ENCODE measurements around the gene BEAN1.
"Not testable (repeated sequence)": the region's sequence is repeated elsewhere in the genome, so short reads cannot be mapped to it uniquely, and the experiment has no call there.

The BEAN1 gene

DNA sequence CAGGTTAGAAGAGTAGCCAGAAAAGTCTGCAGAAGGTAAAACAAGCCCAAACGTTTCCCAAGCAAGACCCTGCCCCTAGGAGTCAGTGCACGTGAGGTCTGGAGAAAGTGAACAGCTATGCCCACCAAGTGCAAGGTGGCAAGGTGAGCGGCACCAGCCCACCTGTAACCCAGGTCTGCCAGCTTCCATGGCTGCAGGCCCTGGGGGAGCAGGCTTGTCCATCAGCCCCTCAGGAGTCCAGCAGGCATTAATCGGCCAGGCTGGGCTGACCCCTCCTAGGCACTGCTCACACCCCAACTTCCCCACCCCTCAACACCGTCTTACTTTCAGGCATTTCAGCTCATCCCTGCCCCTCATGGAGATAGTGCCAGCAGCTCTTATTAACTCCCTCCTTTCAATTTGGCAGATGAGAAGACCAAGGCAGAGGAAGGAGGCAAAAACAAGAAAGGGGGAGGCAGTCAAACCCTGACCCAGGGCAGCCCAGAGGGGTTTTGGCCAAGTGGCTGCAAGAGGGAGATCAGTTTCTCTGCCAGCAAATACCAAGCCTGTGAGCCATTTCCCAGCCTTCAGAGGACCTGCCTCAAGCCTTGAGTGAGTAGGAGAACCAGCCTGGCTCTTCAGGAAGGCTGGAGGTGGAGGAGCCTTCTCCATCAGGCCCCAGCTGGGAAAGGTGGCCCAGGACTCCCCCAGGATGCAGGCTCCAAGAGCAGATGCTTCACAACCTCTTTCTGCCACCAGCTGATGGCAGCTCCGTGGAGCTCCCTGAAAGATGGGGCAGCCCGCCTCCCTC, 14.7 kb downstream of the BEAN1 start:
- no peak for DNase-seq (ENCODE audit: low spot score)

DNA sequence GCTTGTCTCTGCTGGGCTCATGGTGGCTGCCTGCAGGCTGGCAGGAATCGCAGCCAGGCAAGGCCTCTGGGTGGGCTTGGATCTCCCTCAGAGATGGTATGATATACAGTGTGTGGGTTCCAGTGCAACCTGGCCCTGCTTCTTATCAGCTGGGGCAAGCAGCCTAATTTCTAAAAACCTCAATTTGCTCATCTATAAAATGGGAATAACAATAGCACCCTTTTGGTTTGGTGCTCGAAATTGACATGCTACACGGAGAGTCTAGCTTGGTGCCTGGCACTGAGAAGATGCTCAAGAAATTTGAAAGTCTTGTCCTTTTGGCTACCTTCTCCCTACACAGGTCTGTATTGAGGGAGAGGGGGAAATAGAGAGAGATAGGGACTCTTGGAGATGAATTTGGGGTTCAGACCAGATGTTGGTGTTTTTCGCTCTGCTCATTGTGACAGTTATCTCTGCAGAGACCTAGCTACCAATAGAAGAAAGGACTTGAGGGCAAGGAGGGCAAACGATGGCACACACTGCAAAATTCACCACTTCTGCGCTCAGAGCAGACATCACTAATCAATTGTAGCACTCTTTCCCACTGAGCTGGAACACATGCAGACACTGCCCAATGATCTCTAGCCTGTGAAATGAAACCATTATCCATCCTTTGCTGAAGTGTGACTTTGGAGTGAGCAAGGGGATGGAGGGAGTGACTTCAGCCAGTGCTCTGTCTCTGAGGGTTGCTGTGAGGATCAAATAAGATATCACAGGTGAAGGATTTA, 15.6 kb downstream of the BEAN1 start:
- DNase-seq (ENCODE audit: low spot score), result no peak

DNA sequence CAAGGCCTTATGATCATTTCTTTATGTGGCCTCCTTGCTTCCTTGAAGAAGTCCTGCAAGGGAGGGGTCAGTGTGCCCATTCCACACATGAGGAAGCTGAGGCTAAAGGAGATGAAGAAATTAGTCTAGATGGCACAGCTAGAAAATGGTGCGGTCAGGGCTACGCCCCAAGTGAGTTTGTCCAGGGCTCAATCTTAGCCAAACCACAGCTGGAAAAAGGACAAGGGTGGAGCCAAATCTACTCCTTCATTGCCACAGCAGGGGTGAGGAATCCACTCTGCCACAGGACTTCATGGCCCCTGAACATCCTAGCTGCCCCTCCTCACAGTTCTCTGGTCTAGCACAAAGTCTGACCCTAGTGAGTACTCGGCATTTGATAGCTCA, 16.2 kb downstream of the BEAN1 start:
- DNase-seq (ENCODE audit: low spot score), result no peak

DNA sequence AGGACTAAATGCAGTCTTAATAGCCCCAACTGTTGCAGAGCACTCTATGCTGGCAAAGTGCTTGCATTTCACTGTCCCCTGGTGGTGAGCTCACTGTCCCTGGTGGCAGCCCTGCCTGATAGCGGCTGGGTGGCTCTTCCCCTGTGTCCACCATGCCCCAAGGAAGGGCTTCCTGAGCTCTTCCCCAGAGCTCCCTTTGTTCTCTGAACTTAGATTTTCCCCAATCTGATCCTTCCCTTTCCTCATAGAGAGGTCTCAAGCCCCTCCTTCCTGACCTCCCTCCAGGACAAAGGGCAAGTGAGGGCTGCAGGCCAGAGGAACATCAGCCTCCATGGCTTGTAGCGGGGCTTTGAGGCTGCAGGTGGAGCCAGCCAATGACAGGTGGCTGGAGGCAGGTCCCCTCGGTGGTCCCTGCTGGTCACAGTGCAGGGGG, 17.0 kb downstream of the BEAN1 start:
- DNase-seq (ENCODE audit: low spot score), result no peak

GRCh38 chr16:66446737-66447136, 19.6 kb downstream of the BEAN1 start:
- no peak for DNase-seq (ENCODE audit: low spot score)

GRCh38 chr16:66447491-66447890, 20.4 kb downstream of the BEAN1 start:
- no peak for DNase-seq (ENCODE audit: low spot score)

GRCh38 chr16:66451548-66451947, 24.5 kb downstream of the BEAN1 start:
- DNase-seq (ENCODE audit: low spot score), result no peak

- not testable (repeated sequence) for DNase-seq (ENCODE audit: low spot score)
Measured at GRCh38 chr16:66453230-66453629, 26.1 kb downstream of the BEAN1 start.

GRCh38 chr16:66454751-66455150, 27.7 kb downstream of the BEAN1 start:
- DNase-seq (ENCODE audit: low spot score), result no peak

DNA sequence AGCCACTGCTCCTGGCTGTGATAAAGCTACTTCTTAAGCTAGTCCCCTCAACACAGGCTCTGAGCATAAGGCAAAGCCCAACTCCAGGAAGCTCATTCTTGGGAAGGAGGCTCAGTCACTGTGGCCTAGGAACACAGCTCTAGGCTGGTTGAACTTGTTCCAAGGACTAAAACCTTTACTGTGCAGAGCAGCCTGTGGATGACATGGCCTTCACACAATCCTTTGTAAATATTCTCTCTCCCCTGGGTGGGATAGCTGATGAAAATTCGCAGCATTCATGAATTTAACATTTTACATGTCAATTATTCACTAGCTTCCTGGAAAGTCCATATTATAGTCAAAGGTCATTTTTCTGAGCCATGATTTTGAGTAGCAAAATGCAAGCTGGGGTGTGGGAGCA, 28.9 kb downstream of the BEAN1 start:
- no peak for DNase-seq (ENCODE audit: low spot score)

GRCh38 chr16:66457888-66458287, 30.8 kb downstream of the BEAN1 start:
- no peak for DNase-seq (ENCODE audit: low spot score)

GRCh38 chr16:66458292-66458691, 31.2 kb downstream of the BEAN1 start:
- DNase-seq (ENCODE audit: low spot score), result no peak

DNA sequence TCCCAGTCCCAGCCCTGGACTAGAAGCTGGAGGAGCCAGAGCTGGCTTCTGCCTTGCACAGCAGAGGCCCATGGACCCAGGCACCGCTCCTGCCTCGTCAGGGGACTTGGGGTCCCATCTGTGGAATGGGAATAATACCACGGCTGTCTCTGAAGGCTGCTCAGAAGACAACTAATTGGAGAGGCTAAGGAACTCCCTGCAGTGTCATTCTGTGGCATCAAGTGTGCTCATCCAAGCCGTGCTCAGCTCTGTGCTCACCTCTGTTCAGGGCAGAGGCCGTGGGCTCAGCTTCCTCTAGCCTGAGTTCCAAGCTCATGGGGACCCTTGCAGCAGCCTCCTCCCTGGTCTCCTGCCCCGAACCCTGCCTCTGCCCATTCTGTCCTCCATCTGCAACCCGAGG, 31.8 kb downstream of the BEAN1 start:
- DNase-seq (ENCODE audit: low spot score), result no peak

- DNase-seq (ENCODE audit: low spot score), result no peak
Measured at GRCh38 chr16:66459878-66460277, 32.8 kb downstream of the BEAN1 start.

DNA sequence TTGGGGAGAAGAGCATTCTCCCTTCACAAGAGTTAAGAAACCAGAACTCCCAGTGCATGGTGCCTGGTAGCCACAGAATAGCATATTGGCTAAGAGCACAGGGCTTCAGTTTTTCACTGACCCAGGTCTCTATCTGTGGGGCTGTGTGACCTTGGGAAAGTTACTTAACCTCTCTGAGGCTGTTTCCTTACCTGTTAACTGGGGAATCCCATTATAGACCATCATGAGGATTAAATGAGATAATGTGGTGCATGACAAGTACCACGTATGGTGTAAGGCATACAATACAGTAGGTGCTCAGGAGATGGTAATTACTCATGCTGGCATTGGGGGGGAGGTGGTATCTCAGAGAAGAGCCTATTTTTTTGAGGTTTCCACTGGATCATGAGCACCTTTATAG, 33.6 kb downstream of the BEAN1 start:
- no peak for DNase-seq (ENCODE audit: low spot score)

DNA sequence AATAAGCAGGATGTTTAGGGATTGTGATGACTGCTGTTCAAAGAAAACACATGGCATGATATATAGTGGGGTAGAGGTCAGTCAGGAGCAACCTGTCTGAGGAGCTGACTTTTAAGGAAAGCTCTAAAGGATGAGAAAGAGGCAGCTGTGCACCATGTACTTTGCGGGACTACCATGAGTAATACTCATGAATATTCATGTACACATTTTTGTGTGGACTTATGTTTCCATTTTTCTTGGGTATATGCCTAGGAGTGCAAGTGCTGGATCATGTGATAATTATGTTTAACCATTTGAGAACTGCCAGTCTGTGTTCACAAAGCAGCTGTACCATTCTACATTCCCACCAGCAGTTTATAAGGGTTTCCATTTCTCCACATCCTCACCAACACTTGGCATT, 35.8 kb downstream of the BEAN1 start:
- DNase-seq (ENCODE audit: low spot score), result no peak

- not testable (repeated sequence) for DNase-seq (ENCODE audit: low spot score)
Measured at GRCh38 chr16:66465946-66466345, 38.9 kb downstream of the BEAN1 start.

DNA sequence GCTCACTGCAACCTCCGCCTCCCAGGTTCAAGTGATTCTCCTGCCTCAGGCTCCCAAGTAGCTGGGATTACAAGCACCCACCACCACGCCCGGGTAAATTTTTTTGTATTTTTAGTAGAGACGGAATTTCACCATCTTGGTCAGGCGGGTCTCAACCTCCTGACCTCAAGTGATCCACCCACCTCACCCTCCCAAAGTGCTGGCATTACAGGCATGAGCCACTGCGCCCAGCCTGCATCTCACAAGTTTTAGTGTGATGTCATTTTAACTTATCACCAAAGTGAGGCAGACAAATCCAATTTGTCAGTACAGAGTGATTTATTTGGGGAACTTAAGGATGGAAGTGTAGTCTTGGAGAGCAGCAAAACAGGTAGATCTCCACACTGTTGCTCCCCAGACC, 39.5 kb downstream of the BEAN1 start:
- not testable (repeated sequence) for DNase-seq (ENCODE audit: low spot score)

- DNase-seq (ENCODE audit: low spot score), result no peak
Measured at GRCh38 chr16:66467611-66468010, 40.5 kb downstream of the BEAN1 start.

DNA sequence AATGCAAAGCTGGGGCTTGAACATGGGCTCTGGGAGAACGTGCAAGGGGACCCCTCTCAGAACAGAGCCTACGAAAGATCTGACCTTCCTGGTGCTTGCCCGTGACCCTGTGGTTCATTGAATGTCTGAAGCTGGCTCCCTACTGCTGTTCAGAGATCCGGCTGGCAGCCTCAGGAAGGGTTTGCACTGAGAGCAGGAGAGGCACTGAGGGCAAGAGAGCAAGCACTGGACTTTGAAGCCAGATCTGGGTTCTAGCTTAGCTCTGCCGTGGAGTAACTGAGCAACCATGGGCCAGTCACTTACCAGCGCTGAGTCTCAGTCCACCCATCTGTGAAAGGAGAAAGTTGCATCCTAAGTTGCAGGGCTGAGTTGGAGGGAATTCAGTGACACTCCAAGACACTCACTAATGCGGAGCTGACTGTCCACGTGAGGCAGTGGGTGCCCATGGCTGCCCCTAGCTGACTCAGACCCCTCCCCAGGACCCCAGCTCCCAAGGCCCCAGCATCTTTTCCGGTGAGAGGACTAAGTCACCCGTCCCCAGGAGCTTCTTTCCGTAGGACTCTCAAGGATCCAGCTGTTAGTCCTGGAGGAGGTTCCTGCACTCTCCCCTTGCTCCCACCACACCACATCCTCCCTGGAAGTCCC, 41.3 kb downstream of the BEAN1 start:
- DNase-seq (ENCODE audit: low spot score), result no peak

GRCh38 chr16:66469291-66469946, 42.3 kb downstream of the BEAN1 start:
- DNase-seq (ENCODE audit: low spot score), result no peak

DNA sequence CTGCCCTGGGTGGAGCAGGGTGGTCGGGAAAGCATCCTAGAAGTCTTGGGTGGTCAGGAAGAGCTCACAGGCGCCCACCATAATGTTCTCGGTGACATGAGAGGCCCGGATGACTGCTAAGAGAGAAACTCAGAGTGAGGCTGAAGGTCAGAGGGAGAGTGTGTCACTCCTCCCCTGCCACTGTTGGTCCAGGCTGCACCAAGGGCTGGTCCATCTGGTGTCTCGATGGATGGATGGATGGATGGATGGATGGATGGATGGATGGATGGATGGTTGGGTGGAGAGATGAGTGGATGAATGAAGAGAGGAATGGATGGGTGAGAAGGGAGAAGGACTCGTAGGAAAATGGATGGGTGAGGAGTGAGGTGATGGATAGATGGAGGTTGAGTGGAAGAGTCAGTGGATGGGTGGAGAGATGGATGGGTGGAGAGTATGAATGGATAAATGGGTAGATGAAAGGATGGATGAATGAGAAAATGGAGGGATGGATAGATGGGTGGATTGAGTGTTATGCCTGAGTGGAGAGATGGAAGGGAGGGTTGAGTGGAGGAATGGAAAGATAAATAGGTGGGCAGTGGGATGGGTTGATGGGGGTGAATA, 43.0 kb downstream of the BEAN1 start:
- DNase-seq (ENCODE audit: low spot score), result no peak

Measured in CD4-positive, alpha-beta T cell treated with Interleukin-15 for 4 hours (primary cell).